GM19351 (cell line): Measurements from ENCODE around the gene ZNF827.

Source experiments
- ATAC-seq: cut with Tn5 transposase; IDR thresholded peaks from one replicate; pipeline ENCODE4 v1.9.1; 2021; ENCODE audit warnings: mild to moderate bottlenecking, moderate library complexity; ENCODE audit not compliant: unreplicated experiment

The ZNF827 gene

GRCh38 chr4:145770124-145770523 lies 168.5 kb downstream of the ZNF827 start:
- ATAC-seq = no peak

- ATAC-seq = no peak
Measured at GRCh38 chr4:145769450-145770037, 169.1 kb downstream of the ZNF827 start.

DNA sequence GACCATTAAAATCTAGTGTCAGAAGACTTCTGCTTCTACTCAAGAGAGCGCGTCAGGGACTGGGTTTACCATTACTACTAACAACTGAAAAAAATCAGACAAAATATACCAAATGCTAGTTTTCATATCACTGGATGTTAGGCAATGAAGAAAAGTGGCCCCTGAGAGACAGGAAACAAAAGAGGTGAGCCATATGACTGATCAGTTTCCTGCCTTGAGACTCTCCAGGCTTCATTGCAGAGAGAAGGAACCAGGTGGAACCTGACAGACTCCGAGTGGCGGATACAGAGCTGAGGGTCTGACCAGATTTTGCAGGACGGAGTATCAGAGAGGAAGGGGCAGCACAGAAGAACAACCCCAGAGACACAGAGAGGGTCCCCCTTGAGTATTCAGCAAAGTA lies 172.3 kb downstream of the ZNF827 start:
- ATAC-seq = no peak

DNA sequence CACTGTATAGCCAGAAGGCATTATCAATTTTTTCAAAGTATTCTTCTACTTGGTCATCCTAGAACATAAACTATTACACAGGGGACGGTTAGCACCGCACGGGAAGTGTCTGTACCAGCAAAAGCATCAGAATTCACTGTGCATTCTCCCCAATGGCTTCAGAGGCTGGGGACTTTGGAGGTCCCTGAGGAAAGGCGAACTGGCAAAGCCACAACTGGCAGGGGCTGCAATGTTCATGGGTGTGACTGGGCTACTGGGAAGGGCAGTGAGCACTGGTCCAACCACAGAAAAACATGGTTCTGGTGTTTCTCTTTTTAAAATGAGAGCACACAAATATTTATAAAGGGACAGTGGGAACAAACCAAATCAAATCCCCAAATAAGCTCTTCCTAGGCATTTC lies 175.2 kb downstream of the ZNF827 start:
- no peak for ATAC-seq

DNA sequence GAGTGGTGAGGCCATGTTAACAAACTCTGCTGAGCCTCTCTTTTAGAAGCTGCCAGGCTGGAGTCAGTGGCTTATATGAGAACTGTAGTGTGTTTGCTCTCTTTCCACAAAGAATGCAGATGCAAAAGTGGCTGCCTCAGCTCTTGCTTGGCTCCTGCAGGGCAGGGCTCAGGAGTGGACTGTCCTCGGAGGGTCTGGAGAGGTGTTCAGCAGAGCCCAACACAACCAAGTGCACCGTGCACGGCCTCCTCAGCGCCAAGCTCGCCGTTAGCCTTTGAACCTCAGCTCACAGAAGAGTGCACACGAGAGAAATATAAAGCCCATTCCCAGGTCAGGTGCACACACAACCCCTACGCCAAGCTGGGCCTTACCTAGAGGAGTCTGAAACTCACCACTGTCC lies 175.9 kb downstream of the ZNF827 start:
- ATAC-seq = no peak

DNA sequence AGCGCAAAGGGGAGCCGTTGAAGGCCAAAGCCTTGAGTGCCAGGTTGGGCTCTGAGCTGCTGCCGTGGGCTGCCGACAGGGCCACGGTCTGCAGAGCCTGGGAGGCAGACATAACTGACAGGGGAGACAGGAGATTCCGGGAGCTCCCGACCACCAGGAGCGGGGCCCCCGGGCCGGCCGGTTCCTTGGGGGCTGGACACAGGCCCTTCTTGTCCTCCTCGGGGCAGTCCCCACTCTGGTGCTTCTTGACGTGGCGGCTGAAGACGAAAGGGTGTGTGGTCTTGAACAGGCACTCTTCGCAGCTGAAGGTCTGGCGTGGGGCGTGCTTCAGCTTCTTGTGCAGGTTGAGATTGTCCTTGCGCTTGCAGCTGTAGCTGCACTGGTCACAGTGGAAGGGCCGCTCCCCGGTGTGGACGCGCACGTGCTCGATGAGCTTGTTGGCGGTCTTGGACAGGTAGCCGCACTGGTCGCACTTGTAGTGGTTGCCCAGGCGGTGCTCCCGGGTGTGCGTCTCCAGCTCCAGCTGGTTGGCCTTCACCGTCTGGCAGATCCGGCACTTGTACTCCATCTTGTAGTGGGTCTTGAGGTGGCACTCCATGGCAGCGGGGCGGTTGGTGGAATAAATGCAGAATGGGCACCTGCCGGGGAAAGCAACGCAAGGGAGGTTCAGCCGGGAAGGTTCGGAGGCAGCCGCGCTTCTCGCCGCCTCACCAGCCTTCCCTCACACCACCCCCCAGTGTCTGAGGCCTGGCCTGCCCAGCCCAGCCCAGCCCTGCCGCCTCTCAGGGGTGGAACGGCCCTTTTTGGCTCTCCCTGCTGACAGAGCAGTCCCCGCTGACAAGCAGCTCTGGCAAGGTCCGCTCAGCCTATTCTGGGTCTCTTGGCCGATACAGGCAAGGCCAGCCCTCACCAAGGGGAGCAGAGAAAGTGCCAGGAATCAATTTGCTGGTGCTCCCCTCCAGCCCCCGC lies 177.4 kb downstream of the ZNF827 start:
- no peak for ATAC-seq

- ATAC-seq = no peak
Measured at GRCh38 chr4:145760176-145760575, 178.4 kb downstream of the ZNF827 start.

GRCh38 chr4:145757188-145757587 lies 181.4 kb downstream of the ZNF827 start:
- no peak for ATAC-seq

DNA sequence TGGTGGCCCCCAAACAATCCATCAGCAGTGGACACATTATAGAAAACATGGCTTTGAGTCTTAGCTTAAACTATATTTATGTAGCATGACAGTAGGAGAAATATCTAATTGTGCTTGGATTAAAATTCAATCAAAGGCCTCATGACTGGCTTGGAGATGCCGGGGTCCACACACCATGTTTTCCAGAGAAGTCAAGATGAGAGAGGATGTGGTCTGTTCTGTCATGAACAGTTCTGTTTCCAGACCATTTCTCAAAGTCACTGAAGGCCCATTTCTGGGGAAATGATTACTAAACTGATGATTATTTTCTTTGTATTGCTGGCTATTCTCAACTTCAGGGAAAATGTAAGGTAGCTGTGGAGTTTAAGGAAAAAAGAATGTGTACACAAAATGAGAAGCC lies 182.4 kb downstream of the ZNF827 start:
- ATAC-seq = no peak

DNA sequence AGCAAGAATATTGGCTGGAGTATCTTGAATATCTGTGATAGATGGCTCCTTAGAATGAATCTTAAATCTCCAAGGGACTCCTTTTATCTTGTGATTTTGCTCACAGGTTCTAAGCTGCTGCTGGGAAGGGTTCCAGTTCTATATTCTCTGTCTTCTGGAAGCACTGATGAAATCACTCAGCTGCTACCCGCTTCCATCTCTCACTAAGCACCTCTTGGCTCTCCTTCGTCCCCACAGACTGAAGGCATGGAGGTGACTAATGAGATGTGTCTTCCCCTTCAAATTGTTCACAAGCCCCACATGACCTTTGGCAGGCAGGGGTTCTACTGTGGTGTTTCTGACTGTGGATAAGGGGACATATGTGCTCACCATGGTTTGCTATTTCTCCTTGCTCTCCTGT lies 182.8 kb downstream of the ZNF827 start:
- ATAC-seq = no peak

DNA sequence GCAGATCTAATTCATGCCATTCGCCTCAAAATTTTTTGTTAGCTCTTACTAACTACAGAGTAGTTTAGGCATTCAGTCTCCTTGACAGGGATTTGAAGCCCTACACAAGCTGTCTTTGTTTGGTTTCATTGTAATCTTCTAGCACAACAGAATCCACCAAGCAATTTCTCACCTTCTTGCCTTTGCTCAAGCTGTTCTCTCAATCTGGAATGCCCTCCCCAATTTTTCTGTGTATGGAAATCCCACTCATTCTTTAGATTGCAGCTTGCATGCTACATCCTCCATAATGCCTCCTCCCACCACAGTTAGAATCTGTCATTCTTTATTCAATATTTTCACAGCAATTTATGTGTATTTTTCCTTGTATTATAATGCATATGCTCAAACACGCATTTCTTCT lies 195.0 kb downstream of the ZNF827 start:
- ATAC-seq = no peak

DNA sequence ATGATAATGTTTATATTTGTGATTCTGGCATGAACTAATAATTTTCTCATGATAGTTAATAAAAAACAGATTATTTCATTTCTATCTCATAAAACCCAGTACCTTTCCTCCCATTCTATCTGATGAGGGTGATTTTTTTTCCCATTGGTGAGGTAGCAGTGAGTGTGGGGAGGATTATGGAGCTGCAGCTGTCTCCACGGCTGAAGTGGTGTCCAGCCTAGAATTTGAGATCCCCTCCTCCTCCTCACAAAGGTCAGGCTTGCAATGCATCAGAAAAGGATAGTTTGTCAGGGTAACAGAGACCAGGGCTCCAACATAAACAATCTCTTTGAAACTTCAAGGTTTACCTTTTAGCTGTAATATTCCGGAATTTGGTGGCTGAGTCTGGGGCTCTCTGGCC lies 197.8 kb downstream of the ZNF827 start:
- no peak for ATAC-seq

DNA sequence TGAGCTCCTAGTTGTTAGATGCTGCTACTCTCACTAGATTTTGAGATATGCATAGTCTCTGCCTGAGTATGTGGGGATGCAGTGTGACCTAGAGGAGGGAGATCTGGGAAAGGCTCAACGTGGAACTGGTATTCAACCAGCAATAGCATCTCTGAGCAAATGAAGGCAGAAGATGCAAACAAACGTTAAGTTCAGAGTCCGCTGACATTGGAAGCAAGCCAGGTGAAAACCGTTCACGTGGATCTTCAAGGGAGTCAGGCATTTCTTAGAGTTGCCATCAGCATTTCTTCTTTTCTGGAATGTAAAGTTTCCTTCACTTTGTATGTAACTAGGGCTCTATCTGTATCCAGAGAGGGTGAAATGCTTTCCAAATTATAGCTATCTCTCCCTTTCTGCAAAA lies 198.8 kb downstream of the ZNF827 start:
- ATAC-seq = no peak

DNA sequence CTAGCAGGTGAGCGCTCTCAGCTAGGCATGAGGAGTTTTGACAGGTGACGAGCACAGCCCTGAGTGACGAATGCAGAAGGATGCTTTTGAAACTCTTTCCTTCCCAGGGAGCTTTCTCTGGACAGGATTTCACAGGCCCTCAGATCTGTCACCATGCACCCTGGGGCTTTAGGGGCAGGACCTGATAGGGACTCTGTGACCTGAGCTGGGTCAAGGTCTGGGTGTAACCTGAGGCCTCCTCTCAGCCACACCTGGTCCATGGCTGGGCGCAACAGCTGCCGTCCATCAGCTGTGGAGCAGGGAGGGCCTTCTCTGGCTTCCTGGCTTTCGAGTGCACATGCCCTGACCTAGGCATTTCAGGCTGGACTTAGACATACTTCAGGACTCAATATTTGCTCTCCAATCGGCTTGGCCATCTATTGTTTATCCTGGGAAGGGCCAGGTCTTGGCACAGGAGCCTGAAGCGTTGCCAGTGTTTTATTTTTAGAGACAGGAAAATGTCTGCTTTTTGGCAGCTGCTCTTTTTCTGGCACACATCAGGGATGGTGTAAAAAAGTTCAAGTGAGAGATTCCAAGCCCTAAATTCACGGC lies 202.3 kb downstream of the ZNF827 start:
- ATAC-seq = no peak

- ATAC-seq = no peak
Measured at GRCh38 chr4:145735827-145736226, 202.8 kb downstream of the ZNF827 start.

GRCh38 chr4:145735347-145735675 lies 203.3 kb downstream of the ZNF827 start:
- no peak for ATAC-seq

- ATAC-seq = peak; percentile 36
Measured at GRCh38 chr4:145734576-145735346, 203.9 kb downstream of the ZNF827 start.

GRCh38 chr4:145734031-145734430 lies 204.6 kb downstream of the ZNF827 start:
- no peak for ATAC-seq

DNA sequence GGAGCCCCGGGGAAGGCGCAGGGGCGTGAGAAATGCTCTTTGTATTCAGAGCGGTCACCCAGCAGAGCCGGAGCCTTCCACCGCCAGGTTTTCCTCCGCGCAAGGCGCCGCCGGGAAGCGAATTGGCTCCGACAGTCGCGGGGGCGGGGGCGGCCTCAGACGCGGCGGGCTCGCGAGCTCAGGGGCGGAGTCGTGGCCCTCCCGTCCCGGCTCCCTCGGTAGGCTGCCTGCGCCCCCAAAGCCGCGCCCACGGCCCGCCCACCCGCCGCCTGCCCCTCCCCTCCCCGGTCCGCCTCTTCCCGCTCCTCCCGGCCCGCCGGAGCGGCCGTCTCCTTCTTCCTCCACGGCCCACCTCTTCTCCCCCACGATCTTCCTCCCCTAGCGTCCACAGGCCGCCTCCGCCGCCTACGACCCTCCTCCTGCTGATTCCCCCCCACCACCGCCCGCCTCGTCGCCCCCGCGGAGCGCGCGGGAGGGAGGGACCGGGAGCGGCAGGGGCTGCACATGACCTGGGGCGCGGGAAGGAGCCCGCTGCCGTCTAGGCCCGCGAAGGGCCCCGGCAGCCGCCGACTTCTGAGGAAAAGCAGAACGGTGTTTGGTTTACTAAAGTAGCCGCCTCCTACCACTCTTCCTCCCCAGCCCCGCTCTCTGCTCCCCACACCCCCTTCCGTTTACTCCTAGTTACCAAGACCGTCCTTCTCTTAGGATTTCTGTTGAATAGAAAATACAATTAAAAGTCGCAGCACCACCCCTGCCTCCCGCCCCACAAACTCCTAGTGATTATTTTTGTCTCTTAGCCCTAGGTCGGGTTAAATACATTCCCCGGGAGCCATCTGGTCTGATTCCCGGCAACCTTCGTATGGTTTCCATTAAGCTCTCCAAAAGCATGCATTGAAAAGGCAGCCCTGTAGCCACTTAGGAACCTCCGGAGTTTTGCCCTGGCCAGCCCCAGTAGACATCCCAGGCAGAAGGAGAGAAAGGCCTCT lies 205.4 kb downstream of the ZNF827 start:
- ATAC-seq = peak; percentile 90
